Hindlimb muscle (tissue), 1 donor: ENCODE results near the gene EIF2B4. TPM values are rescaled to one million over a fixed set of nuclear protein-coding genes. Genes with fewer than 3 reads are reported as not detected.

Experiments used
- DNase-seq: peaks from one replicate; pipeline ENCODE4 v3.0.0-alpha.2; 2013
- polyA plus RNA-seq: library from polyadenylated mRNA; unstranded; fragments of 120-200 nt; gene quantifications from one replicate; pipeline ENCODE4 v1.2.1, GENCODE V29; 2013; ENCODE audit not compliant: insufficient read length

EIF2B4 gene
- polyA plus RNA-seq: 34.4 TPM

GRCh38 chr2:27370026-27370815 lies at the start of gene EIF2B4, which contains the start of gene SNX17:
Gene EIF2B4, minus strand, starts transcription at chr2:27370338. Its CDS starts 24 bp downstream, at chr2:27370314.
Gene SNX17, plus strand, starts transcription at chr2:27370616. Its CDS starts 128 bp downstream, at chr2:27370744.
- peak; percentile 99 for DNase-seq

DNA sequence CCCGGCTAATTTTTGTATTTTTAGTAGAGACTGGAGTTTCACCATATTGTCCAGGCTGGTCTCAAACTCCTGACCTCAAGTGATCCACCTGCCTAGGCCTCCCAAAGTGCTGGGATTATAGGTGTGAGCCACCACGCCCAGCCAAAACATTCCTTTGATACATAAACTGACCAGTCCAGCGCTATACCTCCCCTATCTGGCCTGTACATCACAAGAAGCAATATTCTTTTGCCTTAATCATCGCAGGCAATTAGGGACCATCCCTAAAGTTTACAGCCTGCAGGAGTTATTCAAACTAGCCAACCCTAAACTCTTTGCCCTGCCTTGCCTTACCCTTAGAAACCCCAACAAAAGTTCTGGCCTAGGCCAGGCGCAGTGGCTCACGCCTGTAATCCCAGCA lies 46.0 kb upstream of the EIF2B4 start:
- DNase-seq: no peak

DNA sequence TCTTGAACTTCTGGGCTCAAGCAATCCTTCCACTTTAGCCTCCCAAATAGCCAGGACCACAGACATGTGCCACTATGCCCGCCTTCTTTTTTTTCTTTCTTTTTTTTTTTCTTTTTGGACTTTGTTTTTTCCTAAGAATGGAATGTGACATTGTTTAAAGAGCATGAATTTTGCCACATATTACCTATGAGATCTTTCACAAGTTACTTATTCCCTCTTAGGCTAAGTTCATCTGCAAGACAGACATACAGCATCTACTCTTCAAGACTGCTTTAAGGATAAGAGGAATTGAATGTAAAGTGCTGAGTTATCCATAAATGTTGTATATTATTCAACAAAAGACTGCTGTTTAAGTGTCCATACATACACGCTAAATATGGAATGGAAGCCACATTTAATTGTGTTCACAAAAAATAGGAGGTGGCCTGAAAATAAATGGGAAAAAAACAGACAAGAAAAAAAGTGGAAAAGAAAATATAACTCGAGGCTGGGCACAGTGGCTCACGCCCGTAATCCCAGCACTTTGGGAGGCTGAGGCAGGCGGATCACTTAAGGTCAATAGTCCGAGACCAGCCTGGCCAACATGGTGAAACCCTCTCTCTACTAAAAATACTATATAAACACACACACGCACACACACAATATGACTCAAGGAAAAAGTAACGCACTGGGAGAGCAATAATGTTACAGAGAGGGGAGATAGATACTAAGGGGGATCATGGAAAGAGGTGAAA lies 42.4 kb upstream of the EIF2B4 start:
- no peak for DNase-seq

DNA sequence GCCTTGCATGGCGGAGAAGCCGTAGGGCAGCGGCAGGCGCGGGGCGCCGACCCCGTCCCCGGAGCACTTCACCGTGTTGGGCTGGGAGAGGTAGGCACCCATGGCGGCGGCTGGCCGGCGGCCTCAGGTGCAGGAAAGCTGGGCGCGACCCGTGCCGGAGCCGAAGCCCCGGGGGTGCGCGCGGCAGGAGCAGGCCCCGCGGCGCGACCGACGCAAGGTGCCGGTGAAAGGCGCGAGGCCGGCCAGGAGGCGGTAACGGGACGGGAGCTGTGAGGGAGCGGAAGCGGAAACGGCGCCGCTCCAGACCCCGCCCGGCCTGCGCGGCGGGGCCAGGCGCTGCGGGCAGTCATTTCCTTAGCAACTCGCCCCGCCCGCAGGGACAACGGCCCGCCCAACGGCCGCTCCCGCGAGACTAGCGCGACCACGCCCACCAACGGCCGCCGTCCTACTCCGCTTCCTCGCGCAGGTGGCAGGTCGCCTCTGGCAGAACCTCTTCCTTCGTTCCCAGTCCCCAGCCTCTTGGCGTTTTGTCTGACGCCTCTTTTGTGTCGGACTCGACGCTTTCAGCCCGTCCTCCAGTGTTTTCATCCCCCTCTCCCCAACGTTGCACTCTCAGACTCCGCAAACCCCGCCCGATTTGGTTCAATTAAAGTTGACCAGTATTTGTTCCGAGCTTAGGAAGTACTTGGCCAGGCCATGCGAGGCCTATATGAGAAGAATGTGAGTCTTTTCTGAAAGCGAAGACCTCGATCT lies 39.4 kb upstream of the EIF2B4 start, which contains the start of gene PPM1G:
Gene PPM1G (minus strand): TSS at position 271 of the 753 bp plus-strand sequence. CDS start 169 bp downstream, at position 102.
- DNase-seq: peak; percentile 95

DNA sequence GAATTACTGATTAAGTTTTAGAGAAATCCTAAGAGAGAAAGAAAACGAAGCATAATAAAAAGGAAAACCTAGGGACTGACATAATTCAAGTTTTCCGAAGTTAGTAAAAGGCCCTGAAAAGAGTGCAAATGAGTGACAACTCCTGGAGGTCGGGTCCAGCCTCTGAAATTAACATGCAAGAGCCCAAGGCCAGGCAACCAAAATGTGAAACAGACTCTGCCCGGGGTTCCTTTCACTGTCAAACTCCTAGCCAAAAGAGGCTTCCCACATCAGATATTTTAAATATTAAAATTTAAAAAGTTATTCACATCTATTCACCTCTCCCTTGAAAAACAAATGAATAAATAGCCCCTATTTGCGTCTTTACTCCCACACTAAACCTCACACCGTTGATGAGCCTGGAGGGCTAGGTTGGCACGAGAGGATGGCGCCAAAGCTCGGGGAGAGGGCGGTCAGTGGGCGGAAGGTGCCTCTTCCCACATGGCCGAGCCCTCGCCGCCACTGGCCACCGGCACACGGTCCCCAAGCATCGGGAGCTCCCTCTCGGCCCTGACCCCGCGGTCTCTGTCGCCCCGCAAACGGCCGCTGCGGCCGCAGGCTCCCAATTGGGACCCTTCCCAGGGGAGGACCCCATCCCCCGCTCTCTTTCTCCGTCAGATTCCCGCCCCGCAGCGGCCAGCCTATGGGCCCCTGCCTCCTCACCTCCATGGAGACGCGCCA lies 38.6 kb upstream of the EIF2B4 start:
- DNase-seq: no peak

GRCh38 chr2:27407798-27408491 lies 37.8 kb upstream of the EIF2B4 start:
- peak; percentile 15 for DNase-seq

DNA sequence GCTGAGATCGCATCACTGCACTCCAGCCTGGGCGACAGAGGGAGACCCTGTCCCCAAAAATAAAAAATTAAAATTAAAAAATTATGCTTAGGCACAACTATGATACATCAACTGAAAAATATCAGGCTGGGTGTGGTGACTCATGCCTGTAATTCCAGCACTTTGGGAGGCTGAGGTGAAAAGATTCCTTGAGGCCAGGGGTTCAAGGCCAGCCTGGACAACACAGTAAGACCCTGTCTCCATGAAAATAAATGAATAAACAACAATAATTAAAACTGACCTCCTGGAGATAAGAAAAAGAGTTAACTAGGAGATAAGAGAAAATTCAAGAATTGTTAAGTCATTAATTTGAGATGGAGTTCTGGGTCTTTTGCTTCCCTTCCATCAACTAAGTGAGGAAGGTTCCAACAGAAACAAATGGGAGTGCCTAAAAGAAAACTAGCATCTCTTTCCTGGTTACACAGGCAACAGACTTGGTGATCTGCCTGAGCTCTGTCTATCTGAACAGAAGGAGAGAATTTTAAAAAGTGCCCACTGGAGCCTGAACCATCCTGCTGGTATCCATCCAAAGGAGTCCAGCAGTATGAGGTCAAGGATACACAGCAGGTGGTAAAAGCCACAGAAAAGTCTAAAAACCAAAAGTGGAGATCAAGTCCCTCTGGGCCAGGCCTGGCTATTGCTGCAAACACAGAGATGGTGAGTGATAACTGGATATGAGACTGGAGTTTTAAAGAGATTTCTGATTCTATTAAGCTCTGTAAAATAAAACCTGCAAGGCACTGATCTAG lies 30.4 kb upstream of the EIF2B4 start:
- no peak for DNase-seq

DNA sequence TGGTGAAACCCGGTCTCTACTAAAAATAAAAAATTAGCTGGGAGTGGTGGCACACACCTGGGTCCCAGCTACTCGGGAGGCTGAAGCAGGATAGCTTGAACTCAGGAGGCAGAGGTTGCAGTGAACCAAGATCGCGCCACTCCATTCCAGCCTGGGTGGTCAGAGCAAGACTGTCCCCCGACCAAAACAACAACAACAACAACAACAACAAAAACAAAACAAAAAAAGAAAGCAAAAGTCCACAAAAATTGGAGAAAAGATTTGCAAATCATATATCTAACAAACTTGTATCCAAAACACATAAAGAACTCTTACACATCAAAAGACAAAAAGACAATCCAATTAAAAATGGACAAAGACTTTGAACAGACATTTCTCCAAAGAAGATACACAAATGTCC lies 28.8 kb upstream of the EIF2B4 start:
- no peak for DNase-seq

DNA sequence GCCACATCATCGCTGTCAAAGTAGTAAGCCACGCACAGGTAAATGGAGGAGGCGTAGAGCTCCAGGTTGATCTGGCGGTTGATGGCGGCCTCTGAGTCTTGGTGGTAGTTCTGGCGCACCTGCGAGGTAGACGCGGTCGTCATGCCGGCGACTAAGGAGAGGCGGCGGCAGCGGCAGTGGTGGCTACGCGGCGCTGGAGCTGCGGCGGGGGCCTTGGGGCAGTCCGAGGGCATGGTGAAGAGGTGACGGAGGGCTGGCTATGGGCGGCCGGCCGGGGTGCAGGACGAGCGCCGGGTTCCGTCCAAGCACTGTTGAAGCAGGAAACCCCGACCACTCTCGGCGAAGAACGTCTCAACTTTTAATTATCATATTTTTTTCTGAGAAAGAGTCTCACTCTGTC lies 23.1 kb upstream of the EIF2B4 start:
- no peak for DNase-seq

DNA sequence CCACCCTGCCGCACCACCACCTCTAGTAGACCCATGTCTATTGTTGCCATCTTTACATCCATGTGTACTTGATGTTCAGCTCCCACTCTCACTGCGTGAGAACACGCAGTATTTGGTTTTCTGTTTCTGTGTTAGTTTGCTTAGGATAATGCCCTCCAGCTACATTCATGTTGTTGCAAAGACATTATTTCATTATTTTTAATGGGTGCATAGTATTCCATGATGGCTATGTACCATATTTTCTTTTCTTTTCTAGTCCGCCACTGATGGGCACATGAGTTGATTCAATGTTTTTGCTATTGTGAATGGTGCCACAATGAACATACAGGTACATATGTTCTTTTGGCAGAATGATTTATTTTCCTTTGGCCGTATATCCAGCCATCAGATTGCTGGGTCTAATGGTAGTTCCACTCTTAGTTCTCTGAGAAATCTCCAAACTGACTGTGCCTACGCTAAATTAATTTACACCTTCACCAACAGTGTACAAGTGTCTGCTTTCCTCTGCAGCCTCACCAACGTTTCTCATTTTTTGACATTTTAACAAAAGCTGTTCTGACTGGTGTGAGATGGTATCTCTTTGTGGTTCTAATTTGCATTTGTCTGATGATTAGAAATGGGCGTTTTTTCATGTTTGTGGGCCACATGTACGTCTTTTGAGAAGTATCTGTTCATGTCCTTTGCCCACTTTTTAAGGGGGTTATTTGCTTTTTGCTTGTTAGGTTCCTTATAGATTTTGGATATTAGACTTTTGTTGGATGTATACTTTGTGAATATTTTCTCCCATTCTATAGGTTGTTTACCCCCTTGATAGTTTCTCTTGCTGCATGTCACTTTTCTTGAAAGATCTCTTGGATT lies 20.9 kb upstream of the EIF2B4 start:
- no peak for DNase-seq

DNA sequence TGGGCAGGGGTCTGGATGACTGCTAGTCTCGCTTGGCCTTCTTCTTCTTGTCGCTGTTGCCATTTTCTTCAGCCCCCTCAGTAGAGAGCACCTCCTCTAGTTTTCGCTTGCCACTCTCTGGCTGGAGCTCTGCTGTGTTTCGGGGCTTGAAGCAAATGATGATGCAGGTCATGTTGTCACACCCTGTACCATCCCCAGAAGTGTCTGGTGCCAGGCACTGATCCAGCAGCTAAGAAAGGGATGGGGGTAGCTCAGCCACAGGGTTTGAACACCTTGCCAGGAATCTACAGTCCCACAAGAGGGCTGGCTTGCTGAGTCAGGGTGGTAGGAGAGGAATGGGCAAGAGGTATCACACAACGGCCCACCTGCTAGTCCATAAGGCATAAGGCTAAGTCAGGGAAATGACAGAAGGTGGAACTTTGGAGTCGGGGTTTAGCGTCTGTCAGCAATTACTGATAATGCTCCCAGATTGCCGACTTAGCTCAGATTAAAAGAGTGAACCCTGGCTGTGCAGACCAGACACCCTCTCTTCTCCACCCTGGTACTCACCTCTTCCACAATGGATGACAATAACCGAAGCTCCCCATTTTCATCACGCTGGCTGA lies 11.5 kb upstream of the EIF2B4 start:
- DNase-seq: no peak

DNA sequence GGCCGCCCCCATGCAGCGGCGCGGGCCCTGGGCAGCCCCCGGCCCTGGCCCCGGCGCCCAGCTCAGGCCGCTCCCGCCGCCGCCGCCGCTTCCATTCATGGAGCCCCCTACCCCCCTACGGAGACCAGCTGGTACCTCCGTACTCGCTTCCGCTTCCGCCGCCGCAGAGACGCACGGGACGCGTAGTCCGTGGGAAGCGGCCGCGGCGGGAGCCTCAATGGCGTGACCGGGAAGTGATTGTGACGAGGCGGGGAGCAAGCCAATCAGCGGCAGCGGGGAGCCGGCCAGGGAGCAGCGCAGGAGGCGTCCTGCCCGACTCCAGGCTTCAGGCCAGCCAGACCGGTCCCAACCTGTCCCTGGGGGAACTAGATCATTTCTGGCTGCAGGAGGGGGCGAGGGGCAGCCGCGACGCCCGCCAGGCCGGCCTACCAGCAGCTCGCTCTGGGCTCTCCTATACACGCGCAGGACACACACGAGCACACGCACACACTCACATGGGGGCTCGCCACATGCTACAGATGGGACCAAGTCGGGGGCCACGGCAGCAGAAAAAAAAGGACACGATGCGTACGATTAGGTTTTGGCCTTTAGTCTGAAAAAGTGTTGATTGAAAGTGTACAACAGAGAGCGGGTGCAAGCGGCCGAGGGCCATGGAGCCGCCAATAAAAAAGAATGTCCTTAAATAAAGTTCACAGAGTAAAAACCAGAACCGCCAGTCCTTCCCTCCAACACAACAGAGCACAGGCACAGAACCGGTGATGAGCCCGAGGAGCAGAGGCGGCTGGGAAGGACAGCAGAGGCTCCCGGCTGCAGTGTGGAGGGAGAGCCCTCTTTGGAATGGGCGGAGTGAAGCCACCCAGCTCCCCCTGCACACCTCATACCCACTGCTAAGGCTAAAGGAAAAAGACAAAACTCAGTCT lies 10.7 kb upstream of the EIF2B4 start, which contains the start of gene ZNF513:
Gene ZNF513 (minus strand): TSS at position 109 of the 920 bp plus-strand sequence. CDS start 208 bp downstream, outside the sequence.
- DNase-seq: peak; percentile 95

GRCh38 chr2:27379836-27380625 lies 9.9 kb upstream of the EIF2B4 start:
- DNase-seq: no peak

DNA sequence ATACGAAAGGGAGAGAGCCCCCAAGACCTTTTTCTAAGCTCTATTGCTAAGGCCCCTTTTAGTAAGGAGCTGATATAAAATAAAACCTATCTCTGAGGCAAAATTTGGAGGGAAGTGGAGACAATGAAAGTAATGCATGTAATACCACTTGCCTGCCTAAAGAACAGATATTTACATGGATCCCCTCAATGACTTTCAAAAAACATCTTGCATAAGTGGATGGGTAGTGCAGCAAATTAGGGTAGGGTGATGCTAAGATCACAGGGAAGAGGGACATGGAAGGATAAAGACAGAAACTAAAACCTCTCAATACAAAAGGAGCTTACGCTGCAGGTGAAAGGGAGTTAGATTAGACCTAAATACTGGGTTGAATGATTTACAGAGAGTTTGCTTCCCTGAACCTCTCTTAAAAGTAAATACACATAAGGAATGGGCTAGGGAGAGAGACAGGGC lies 9.3 kb upstream of the EIF2B4 start:
- DNase-seq: no peak

GRCh38 chr2:27378809-27379290 lies 8.7 kb upstream of the EIF2B4 start:
- no peak for DNase-seq

GRCh38 chr2:27378096-27378808 lies 8.1 kb upstream of the EIF2B4 start:
- no peak for DNase-seq
